NT2/D1 (cell line): ENCODE results near the gene PPARA.

Experiments used
- SUZ12 ChIP-seq: IDR thresholded peaks from 2 replicates; pipeline ENCODE4 v1.6.1; 2011; ENCODE audit not compliant: insufficient read length, insufficient read depth; ENCODE audit errors: extremely low read depth
- YY1 ChIP-seq: IDR thresholded peaks from 2 replicates; pipeline ENCODE4 v1.6.1; 2011; ENCODE audit not compliant: insufficient read length, insufficient read depth
- ZNF274 ChIP-seq: IDR thresholded peaks from 2 replicates; pipeline ENCODE4 v1.6.1; 2011; ENCODE audit warnings: mild to moderate bottlenecking, low read depth, low read length

- TF ChIP-seq YY1 (no peak), SUZ12 (no peak), ZNF274 (no peak)
Measured at GRCh38 chr22:46260038-46260437, 109.7 kb downstream of the PPARA start.
